ENCODE results near the gene DMRTA1. TPM values are rescaled to one million over a fixed set of nuclear protein-coding genes. Genes with fewer than 3 reads are reported as not detected.

The DMRTA1 gene
- total and polyA plus RNA-seq, 2 donors (not counting 3 experiments of a cell fraction or from before 2014, with no cell fraction given) = 0.19 to 2.1 TPM

DNA sequence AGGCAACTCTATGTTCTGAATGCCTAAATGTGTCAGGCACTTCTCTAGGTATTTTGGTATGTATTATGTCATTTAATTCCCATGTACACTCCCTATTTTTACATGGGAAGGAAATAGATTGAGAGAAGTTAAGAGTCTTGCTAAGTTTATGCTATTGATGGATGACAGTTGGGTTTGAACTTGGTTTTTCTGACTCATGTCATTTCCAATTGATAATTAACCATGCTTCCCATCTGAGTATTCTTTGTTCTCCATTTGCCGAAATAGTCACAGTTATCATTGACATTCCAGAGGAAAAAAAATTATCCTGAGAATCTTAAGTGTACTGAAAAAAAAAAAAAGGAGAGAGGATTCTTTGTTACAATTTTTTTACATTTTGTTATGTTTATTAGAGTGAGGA lies 23.1 kb upstream of the DMRTA1 start:
- H4K20me1 ChIP-seq (replicated peaks; ENCODE audit: control insufficient read depth, extremely low read depth, insufficient read depth, low read length) = no peaks in the 10 kb centered on the region

More for the DNA sequence above, 23.1 kb upstream of the DMRTA1 start:
- H3K27me3 ChIP-seq (ENCODE audit: control insufficient read depth in 2 of 2, insufficient read depth in 2 of 2, low read length in 2 of 2) = peaks cover 0 to 1% of the 10 kb centered on the region in 2 experiments
- TF ChIP-seq POLR2A (IDR thresholded peaks at IDR 0.05; ENCODE audit: low read depth, low read length) = no peak
- TF ChIP-seq POLR2AphosphoS5 (IDR thresholded peaks at IDR 0.05; ENCODE audit: insufficient read depth, low read depth, low read length) = no peak
- no peak for TF ChIP-seq FOS (IDR thresholded peaks at IDR 0.05; ENCODE audit: borderline replicate concordance, insufficient read depth, low read length)
- TF ChIP-seq, protein P1, sequence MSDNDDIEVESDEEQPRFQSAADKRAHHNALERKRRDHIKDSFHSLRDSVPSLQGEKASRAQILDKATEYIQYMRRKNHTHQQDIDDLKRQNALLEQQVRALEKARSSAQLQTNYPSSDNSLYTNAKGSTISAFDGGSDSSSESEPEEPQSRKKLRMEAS (IDR thresholded peaks at IDR 0.05; ENCODE audit: insufficient read depth, insufficient read length) = no peak
- no peak for TF ChIP-seq JUN (IDR thresholded peaks at IDR 0.05; ENCODE audit: borderline replicate concordance, insufficient read depth, insufficient read length, low read depth)
- TF ChIP-seq GATA2 (IDR thresholded peaks at IDR 0.05; ENCODE audit: insufficient read depth, insufficient read length, low read depth, low read length) = no peak
- no peak for TF ChIP-seq EZH2 (IDR thresholded peaks at IDR 0.05; ENCODE audit: borderline replicate concordance, low read depth, low read length, severe bottlenecking)
- TF ChIP-seq, protein P2, sequence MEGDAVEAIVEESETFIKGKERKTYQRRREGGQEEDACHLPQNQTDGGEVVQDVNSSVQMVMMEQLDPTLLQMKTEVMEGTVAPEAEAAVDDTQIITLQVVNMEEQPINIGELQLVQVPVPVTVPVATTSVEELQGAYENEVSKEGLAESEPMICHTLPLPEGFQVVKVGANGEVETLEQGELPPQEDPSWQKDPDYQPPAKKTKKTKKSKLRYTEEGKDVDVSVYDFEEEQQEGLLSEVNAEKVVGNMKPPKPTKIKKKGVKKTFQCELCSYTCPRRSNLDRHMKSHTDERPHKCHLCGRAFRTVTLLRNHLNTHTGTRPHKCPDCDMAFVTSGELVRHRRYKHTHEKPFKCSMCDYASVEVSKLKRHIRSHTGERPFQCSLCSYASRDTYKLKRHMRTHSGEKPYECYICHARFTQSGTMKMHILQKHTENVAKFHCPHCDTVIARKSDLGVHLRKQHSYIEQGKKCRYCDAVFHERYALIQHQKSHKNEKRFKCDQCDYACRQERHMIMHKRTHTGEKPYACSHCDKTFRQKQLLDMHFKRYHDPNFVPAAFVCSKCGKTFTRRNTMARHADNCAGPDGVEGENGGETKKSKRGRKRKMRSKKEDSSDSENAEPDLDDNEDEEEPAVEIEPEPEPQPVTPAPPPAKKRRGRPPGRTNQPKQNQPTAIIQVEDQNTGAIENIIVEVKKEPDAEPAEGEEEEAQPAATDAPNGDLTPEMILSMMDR (IDR thresholded peaks at IDR 0.05; ENCODE audit: extremely low read depth in 1 of 2, insufficient read depth in 1 of 2, low read depth in 1 of 2, low read length in 2 of 2) = no peak
- TF ChIP-seq MYC (IDR thresholded peaks at IDR 0.05; ENCODE audit: low read depth, low read length) = no peak
- no peak overlapping the region for H3K9ac ChIP-seq (replicated peaks; ENCODE audit: extremely low read depth, insufficient read depth, low read length)
- POLR2A ChIA-PET = no interaction called here
- dilution Hi-C loops (cut with MboI; ENCODE audit: extremely low pct_ligation_motif_present, low sequenced_read_pairs) (no loop called here), intact Hi-C loops (cut with micrococcal nuclease) (no loop called here)
- FAIRE-seq (peak; percentile 24), DNase-seq (ENCODE audit: low read depth, low spot score) (no peak)
- no peaks in the 10 kb centered on the region for H3K4me1 ChIP-seq (ENCODE audit: control insufficient read depth, extremely low read depth, insufficient read depth, low read length)
- no TSS peak for BruUV-seq (replicated peaks)
- H3K4me3 ChIP-seq (replicated peaks in 1 of 3; ENCODE audit: insufficient read depth in 1 of 3, low read depth in 1 of 3, low read length in 3 of 3) = no peak overlapping the region
- H2AFZ ChIP-seq (ENCODE audit: low read depth, low read length) = no peak overlapping the region
- no peaks in the 10 kb centered on the region for H3K9me3 ChIP-seq (replicated peaks; ENCODE audit: control insufficient read depth, insufficient read depth, low read length)
- CTCF ChIA-PET = no interaction called here
- no peak overlapping the region for H3K4me2 ChIP-seq (ENCODE audit: insufficient read depth, low read length)
- H3K36me3 ChIP-seq (ENCODE audit: control insufficient read depth in 2 of 2, extremely low read depth in 1 of 2, insufficient read depth in 2 of 2, low read length in 2 of 2) = no peaks in the 10 kb centered on the region
- no peak overlapping the region for H3K27ac ChIP-seq (ENCODE audit: insufficient read depth, low read depth, low read length)
- no peaks in the 10 kb centered on the region for H3K9me1 ChIP-seq (replicated peaks; ENCODE audit: control insufficient read depth, extremely low read depth, insufficient read depth, low read length)
- no peaks in the 10 kb centered on the region for H3K79me2 ChIP-seq (ENCODE audit: control insufficient read depth, insufficient read depth, low read length)

Measured in endothelial cell of umbilical vein (primary cell).